ENCODE data around the gene CCDC185. TPM values are rescaled to one million over a fixed set of nuclear protein-coding genes. Genes with fewer than 3 reads are reported as not detected.

CCDC185 gene
- total and polyA plus RNA-seq, 2 donors (not counting 1 experiment from before 2014, with no cell fraction given) = not detected

GRCh38 chr1:223401873-223402789 lies 8.9 kb downstream of the CCDC185 start:
- H3K4me2 ChIP-seq (replicated peaks; ENCODE audit: low read depth, low read length, poor library complexity, severe bottlenecking) = no peak overlapping the region
- intact Hi-C loops (cut with micrococcal nuclease) = no loop called here
- H3K9ac ChIP-seq (ENCODE audit: low read length) = no peak overlapping the region
- H3K27ac ChIP-seq (ENCODE audit: low read length in 2 of 2) = no peak overlapping the region
- H3K4me3 Mint-ChIP-seq = no peak overlapping the region
- H3K27me3 Mint-ChIP-seq = peaks cover 34% of the 10 kb centered on the region
- no peaks in the 10 kb centered on the region for H3K4me1 Mint-ChIP-seq
- peaks cover 0 to 8% (median 0%) of the 10 kb centered on the region in 4 experiments for H3K27me3 ChIP-seq (replicated peaks in 1 of 4; ENCODE audit: control extremely low read depth in 1 of 4, control insufficient read depth in 3 of 4, insufficient read depth in 4 of 4, low read length in 3 of 4)
- no peaks in the 10 kb centered on the region for H4K20me1 ChIP-seq (ENCODE audit: control insufficient read depth, insufficient read depth, low read length, poor library complexity, severe bottlenecking)
- H3K9me3 ChIP-seq (ENCODE audit: control extremely low read depth in 1 of 3, control insufficient read depth in 2 of 3, insufficient read depth in 1 of 3, low read length in 2 of 3) = peaks cover 0 to 5% (median 0%) of the 10 kb centered on the region in 3 donors
- peaks cover 3% of the 10 kb centered on the region for H3K9me3 Mint-ChIP-seq (ENCODE audit: insufficient read depth)
- CTCF ChIA-PET = no interaction called here
- H2AFZ ChIP-seq (ENCODE audit: insufficient read depth, low read depth, low read length, poor library complexity, severe bottlenecking) = no peak overlapping the region
- ATAC-seq (ENCODE audit: low read depth) (no peak), DNase-seq (no peak)
- TF ChIP-seq CTCF (IDR thresholded peaks at IDR 0.05) (no peak), EZH2 (IDR thresholded peaks at IDR 0.05; ENCODE audit: borderline replicate concordance, insufficient read depth, low read depth, low read length, poor library complexity, severe bottlenecking) (no peak)
- no peak overlapping the region for H3K27ac Mint-ChIP-seq
- H3K79me2 ChIP-seq (ENCODE audit: control insufficient read depth, insufficient read depth, low read length) = no peaks in the 10 kb centered on the region
- no peaks in the 10 kb centered on the region for H3K36me3 ChIP-seq (replicated peaks in 1 of 2; ENCODE audit: control extremely low read depth in 1 of 2, control insufficient read depth in 1 of 2, extremely low read depth in 1 of 2, insufficient read depth in 2 of 2, low read length in 1 of 2)
- no CpG with 5 or more reads among the region's 2 CpGs for WGBS (ENCODE audit: insufficient coverage)
- no peak overlapping the region for H3K4me3 ChIP-seq (ENCODE audit: control extremely low read depth in 1 of 5, extremely low read depth in 1 of 5, insufficient read depth in 1 of 5, low read depth in 2 of 5, low read length in 4 of 5)
- POLR2A ChIA-PET = no interaction called here
- H3K4me1 ChIP-seq (ENCODE audit: control insufficient read depth in 2 of 2, insufficient read depth in 2 of 2, low read length in 2 of 2) = no peaks in the 10 kb centered on the region

GRCh38 chr1:223402790-223403142 lies 9.6 kb downstream of the CCDC185 start:
- no peak overlapping the region for H2AFZ ChIP-seq (ENCODE audit: insufficient read depth, low read depth, low read length, poor library complexity, severe bottlenecking)
- no peaks in the 10 kb centered on the region for H3K4me1 Mint-ChIP-seq
- no peak for ATAC-seq (ENCODE audit: low read depth)
- no peak overlapping the region for H3K27ac ChIP-seq (ENCODE audit: low read length in 2 of 2)
- no peaks in the 10 kb centered on the region for H4K20me1 ChIP-seq (ENCODE audit: control insufficient read depth, insufficient read depth, low read length, poor library complexity, severe bottlenecking)
- H3K79me2 ChIP-seq (ENCODE audit: control insufficient read depth, insufficient read depth, low read length) = no peaks in the 10 kb centered on the region
- ChIA-PET POLR2A (no interaction called here), CTCF (no interaction called here)
- H3K36me3 ChIP-seq (replicated peaks in 1 of 2; ENCODE audit: control extremely low read depth in 1 of 2, control insufficient read depth in 1 of 2, extremely low read depth in 1 of 2, insufficient read depth in 2 of 2, low read length in 1 of 2) = no peaks in the 10 kb centered on the region
- no peak overlapping the region for H3K4me3 Mint-ChIP-seq
- H3K9ac ChIP-seq (ENCODE audit: low read length) = no peak overlapping the region
- TF ChIP-seq CTCF (IDR thresholded peaks at IDR 0.05) (no peak), EZH2 (IDR thresholded peaks at IDR 0.05; ENCODE audit: borderline replicate concordance, insufficient read depth, low read depth, low read length, poor library complexity, severe bottlenecking) (no peak)
- peaks cover 0 to 8% (median 0%) of the 10 kb centered on the region in 4 experiments for H3K27me3 ChIP-seq (replicated peaks in 1 of 4; ENCODE audit: control extremely low read depth in 1 of 4, control insufficient read depth in 3 of 4, insufficient read depth in 4 of 4, low read length in 3 of 4)
- peaks cover 0 to 5% (median 0%) of the 10 kb centered on the region in 3 donors for H3K9me3 ChIP-seq (ENCODE audit: control extremely low read depth in 1 of 3, control insufficient read depth in 2 of 3, insufficient read depth in 1 of 3, low read length in 2 of 3)
- no peak for DNase-seq
- WGBS (ENCODE audit: insufficient coverage) = 75% methylated on average over 1 of the region's 2 CpGs
- H3K4me3 ChIP-seq (ENCODE audit: control extremely low read depth in 1 of 5, extremely low read depth in 1 of 5, insufficient read depth in 1 of 5, low read depth in 2 of 5, low read length in 4 of 5) = no peak overlapping the region
- H3K4me1 ChIP-seq (ENCODE audit: control insufficient read depth in 2 of 2, insufficient read depth in 2 of 2, low read length in 2 of 2) = no peaks in the 10 kb centered on the region
- no peak overlapping the region for H3K27ac Mint-ChIP-seq
- intact Hi-C loops (cut with micrococcal nuclease) = no loop called here
- peaks cover 3% of the 10 kb centered on the region for H3K9me3 Mint-ChIP-seq (ENCODE audit: insufficient read depth)
- peaks cover 35% of the 10 kb centered on the region for H3K27me3 Mint-ChIP-seq
- H3K4me2 ChIP-seq (replicated peaks; ENCODE audit: low read depth, low read length, poor library complexity, severe bottlenecking) = no peak overlapping the region

Data from B cell (primary cell).